CD4-positive, alpha-beta memory T cell (primary cell): ENCODE data around the gene HTR2A. TPM values are rescaled to one million over a fixed set of nuclear protein-coding genes. Genes with fewer than 3 reads are reported as not detected.
A peak's percentile ranks its signal among the peaks of the same experiment; 100 is the strongest.

ENCODE experiments used
- CTCF ChIA-PET: fragments of 350-600 bp; sonication (Branson Sonifier 250); formaldehyde crosslinking; loops from one replicate; lab custom pipeline; 2021; ENCODE audit warnings: inconsistent platforms; ENCODE audit not compliant: partially characterized antibody; lab: Charles Lee
- POLR2A ChIA-PET: fragments of 350-600 bp; sonication (Branson Sonifier 250); formaldehyde crosslinking; loops from one replicate; lab custom pipeline; 2021; ENCODE audit not compliant: partially characterized antibody; lab: Charles Lee
- DNase-seq, 5 donors: peaks; one replicate each; pipeline versions ENCODE4 v3.0.0 to v3.0.0-alpha.2; 2020 to 2022; ENCODE audit warnings: mixed read lengths in 1 of 5
- H3K27ac ChIP-seq: one replicate; pipeline ENCODE4 v1.7.0; 2013; ENCODE audit warnings: low read depth, low read length
- H3K27me3 ChIP-seq: 2 replicates; pipeline ENCODE4 v1.7.0; 2013; ENCODE audit warnings: mild to moderate bottlenecking, low read length, moderate library complexity; ENCODE audit not compliant: insufficient read depth
- H3K36me3 ChIP-seq: 2 replicates; pipeline ENCODE4 v1.7.0; 2013; ENCODE audit warnings: mild to moderate bottlenecking, low read length, moderate library complexity; ENCODE audit not compliant: insufficient read depth
- H3K4me1 ChIP-seq: 2 replicates; pipeline ENCODE4 v1.7.0; 2013; ENCODE audit warnings: mild to moderate bottlenecking, low read length, moderate library complexity; ENCODE audit not compliant: insufficient read depth
- H3K4me3 ChIP-seq, 2 donors: one replicate each; pipeline ENCODE4 v1.7.0; 2013; ENCODE audit warnings: low read length in 2 of 2, mild to moderate bottlenecking in 1 of 2
- H3K9me3 ChIP-seq, 2 donors: one replicate each; pipeline ENCODE4 v1.7.0; 2013; ENCODE audit warnings: low read length in 2 of 2, control low read depth in 1 of 2; ENCODE audit not compliant: control insufficient read depth in 1 of 2
- H3K27ac Mint-ChIP-seq, 7 donors: one replicate each; pipeline ENCODE4 v1.8.0; 2020 to 2021; ENCODE audit warnings: mixed read lengths in 7 of 7, mild to moderate bottlenecking in 6 of 7, inconsistent platforms in 3 of 7, moderate library complexity in 3 of 7
- H3K27me3 Mint-ChIP-seq, 2 donors: one replicate each; pipeline ENCODE4 v1.8.0; 2020 to 2021; ENCODE audit warnings: mixed read lengths in 2 of 2
- H3K36me3 Mint-ChIP-seq, 2 donors: one replicate each; pipeline ENCODE4 v1.8.0; 2020 to 2021; ENCODE audit warnings: mixed read lengths in 2 of 2, inconsistent platforms in 1 of 2, mild to moderate bottlenecking in 1 of 2
- H3K4me1 Mint-ChIP-seq, 4 donors: one replicate each; pipeline ENCODE4 v1.8.0; 2020 to 2021; ENCODE audit warnings: mixed read lengths in 4 of 4, mild to moderate bottlenecking in 1 of 4
- H3K4me3 Mint-ChIP-seq, 8 donors: one replicate each; pipeline ENCODE4 v1.8.0; 2020 to 2021; ENCODE audit warnings: mixed read lengths in 8 of 8, mild to moderate bottlenecking in 7 of 8, moderate library complexity in 6 of 8, inconsistent platforms in 3 of 8
- H3K9me3 Mint-ChIP-seq, 8 donors: one replicate each; pipeline ENCODE4 v1.8.0; 2020 to 2021; ENCODE audit warnings: mixed read lengths in 8 of 8, mild to moderate bottlenecking in 5 of 8, inconsistent platforms in 3 of 8, moderate library complexity in 1 of 8
- intact Hi-C: fragments of 100-400 bp; cut with micrococcal nuclease; formaldehyde crosslinking; loops from one replicate; pipeline ENCODE4 v1.15.1; 2023
- polyA plus RNA-seq, 2 donors: library from polyadenylated mRNA; unstranded; fragments of 300-500 nt; fragmentation: Illumina TruSeq; gene quantifications; one replicate each; pipeline ENCODE4 v1.2.3, GENCODE V29; 2021
- total RNA-seq, 2 experiments: library from RNA; stranded (reverse); gene quantifications; one replicate each; pipeline ENCODE4 v1.2.3, GENCODE V29; 2021

Gene HTR2A
- total and polyA plus RNA-seq, 4 experiments from 2014 or later: not detected

DNA sequence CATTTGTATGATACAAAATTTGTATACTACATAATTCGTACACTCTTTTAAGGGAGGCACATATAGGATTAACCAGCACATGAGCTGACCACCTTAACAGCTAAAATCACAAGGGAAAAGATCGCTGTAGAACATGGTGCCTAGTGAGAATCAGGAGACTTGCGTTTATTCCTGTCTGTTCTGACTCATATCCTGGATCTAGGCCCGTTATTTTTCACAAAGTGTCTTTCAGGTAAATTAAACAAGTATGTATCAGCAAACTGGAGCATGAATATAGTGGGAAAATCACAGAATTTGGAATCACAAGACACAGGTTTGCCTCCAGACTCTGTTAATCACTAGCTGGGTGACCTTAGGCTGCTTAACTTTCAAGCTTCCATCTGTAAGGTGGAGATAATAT, 52.4 kb downstream of the HTR2A start:
- H3K9me3 ChIP-seq: no peaks in the 10 kb centered on the region
- Mint-ChIP-seq H3K9me3 (no peaks in the 10 kb centered on the region), H3K36me3 (no peaks in the 10 kb centered on the region), H3K27ac (no peak overlapping the region), H3K4me3 (no peak overlapping the region), H3K27me3 (peaks cover 12 to 13% of the 10 kb centered on the region in 2 donors), H3K4me1 (no peaks in the 10 kb centered on the region)
- no peak for DNase-seq
- intact Hi-C loops: no loop called here
- H3K4me3 ChIP-seq: no peak overlapping the region
- no peaks in the 10 kb centered on the region for H3K27me3 ChIP-seq
- ChIA-PET CTCF (interaction anchor here (1.2 kb wide), 1 partner anchor 18 kb away, joined by 3 read pairs; no protein-coding TSS in a partner anchor), POLR2A (no interaction called here)
- H3K36me3 ChIP-seq: no peaks in the 10 kb centered on the region
- H3K27ac ChIP-seq: no peak overlapping the region
- H3K4me1 ChIP-seq: no peaks in the 10 kb centered on the region

DNA sequence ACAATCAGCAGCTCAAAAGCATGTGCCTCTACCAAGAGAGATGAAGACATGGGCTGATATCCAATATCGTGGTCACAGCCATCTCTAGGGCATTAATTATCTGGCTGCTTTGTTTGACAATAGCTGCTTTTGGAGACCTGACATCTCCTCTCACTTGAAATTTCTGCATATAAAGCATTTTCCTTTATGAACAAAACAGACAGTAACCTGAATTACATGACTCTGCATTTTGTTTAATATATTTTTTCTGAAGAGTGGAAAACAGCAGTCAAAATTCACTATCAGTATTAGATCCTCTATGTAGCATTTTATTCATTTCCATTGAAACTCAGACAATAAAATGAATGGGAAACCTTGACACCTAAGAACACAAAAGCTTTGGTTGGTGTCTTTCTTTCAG, 57.5 kb downstream of the HTR2A start:
- H3K36me3 ChIP-seq: no peaks in the 10 kb centered on the region
- DNase-seq: no peak
- ChIA-PET CTCF (no interaction called here), POLR2A (no interaction called here)
- H3K27ac ChIP-seq: no peak overlapping the region
- H3K27ac Mint-ChIP-seq: no peak overlapping the region
- no peaks in the 10 kb centered on the region for H3K4me1 ChIP-seq
- H3K9me3 Mint-ChIP-seq: no peaks in the 10 kb centered on the region
- H3K4me3 ChIP-seq: no peak overlapping the region
- H3K27me3 ChIP-seq: no peaks in the 10 kb centered on the region
- H3K36me3 Mint-ChIP-seq: no peaks in the 10 kb centered on the region
- intact Hi-C loops: no loop called here
- no peaks in the 10 kb centered on the region for H3K9me3 ChIP-seq
- no peaks in the 10 kb centered on the region for H3K4me1 Mint-ChIP-seq
- H3K4me3 Mint-ChIP-seq: no peak overlapping the region
- peaks cover 10 to 14% of the 10 kb centered on the region in 2 donors for H3K27me3 Mint-ChIP-seq

- Histone ChIP-seq H3K9me3 (no peaks in the 10 kb centered on the region), H3K27ac (no peak overlapping the region), H3K4me3 (no peak overlapping the region), H3K27me3 (no peaks in the 10 kb centered on the region), H3K36me3 (no peaks in the 10 kb centered on the region), H3K4me1 (no peaks in the 10 kb centered on the region)
- intact Hi-C loops: no loop called here
- Mint-ChIP-seq H3K36me3 (no peaks in the 10 kb centered on the region), H3K4me3 (no peak overlapping the region), H3K4me1 (no peaks in the 10 kb centered on the region), H3K27ac (no peak overlapping the region), H3K9me3 (no peaks in the 10 kb centered on the region), H3K27me3 (peaks cover 1 to 7% of the 10 kb centered on the region in 2 donors)
- POLR2A ChIA-PET: no interaction called here
- DNase-seq: no peak
- CTCF ChIA-PET: interaction anchor here (2.4 kb wide), 1 partner anchor 8 kb away, joined by 7 read pairs; no protein-coding TSS in a partner anchor
These were observed 62.2 kb downstream of the HTR2A start for GRCh38 chr13:46834657-46835056.

GRCh38 chr13:46831588-46832194, 65.2 kb downstream of the HTR2A start:
- Histone ChIP-seq H3K27me3 (no peaks in the 10 kb centered on the region), H3K4me1 (no peaks in the 10 kb centered on the region), H3K9me3 (no peaks in the 10 kb centered on the region), H3K4me3 (no peak overlapping the region), H3K36me3 (no peaks in the 10 kb centered on the region), H3K27ac (no peak overlapping the region)
- intact Hi-C loops: no loop called here
- DNase-seq: peak in 3 of 5 donors; percentile 10 to 14 (median 11)
- Mint-ChIP-seq H3K4me1 (no peaks in the 10 kb centered on the region), H3K4me3 (no peak overlapping the region), H3K27me3 (peaks cover 1 to 6% of the 10 kb centered on the region in 2 donors), H3K27ac (no peak overlapping the region), H3K9me3 (no peaks in the 10 kb centered on the region), H3K36me3 (no peaks in the 10 kb centered on the region)
- POLR2A ChIA-PET: no interaction called here
- CTCF ChIA-PET: no interaction called here

- ChIA-PET CTCF (no interaction called here), POLR2A (no interaction called here)
- intact Hi-C loops: no loop called here
- Histone ChIP-seq H3K27me3 (no peaks in the 10 kb centered on the region), H3K36me3 (no peaks in the 10 kb centered on the region), H3K9me3 (no peaks in the 10 kb centered on the region), H3K27ac (no peak overlapping the region), H3K4me3 (no peak overlapping the region), H3K4me1 (no peaks in the 10 kb centered on the region)
- DNase-seq: no peak
- H3K27me3 Mint-ChIP-seq: peaks cover 3 to 7% of the 10 kb centered on the region in 2 donors
- no peak overlapping the region for H3K4me3 Mint-ChIP-seq
- no peaks in the 10 kb centered on the region for H3K36me3 Mint-ChIP-seq
- no peak overlapping the region for H3K27ac Mint-ChIP-seq
- H3K4me1 Mint-ChIP-seq: no peaks in the 10 kb centered on the region
- no peaks in the 10 kb centered on the region for H3K9me3 Mint-ChIP-seq
These were observed 66.3 kb downstream of the HTR2A start for GRCh38 chr13:46830405-46831005.

GRCh38 chr13:46822551-46822950, 74.3 kb downstream of the HTR2A start:
- no peaks in the 10 kb centered on the region for H3K36me3 Mint-ChIP-seq
- H3K27me3 Mint-ChIP-seq: peaks cover 5 to 9% of the 10 kb centered on the region in 2 donors
- no peaks in the 10 kb centered on the region for H3K9me3 ChIP-seq
- H3K27me3 ChIP-seq: no peaks in the 10 kb centered on the region
- no peaks in the 10 kb centered on the region for H3K36me3 ChIP-seq
- no peak for DNase-seq
- intact Hi-C loops: no loop called here
- no peaks in the 10 kb centered on the region for H3K4me1 Mint-ChIP-seq
- ChIA-PET POLR2A (no interaction called here), CTCF (no interaction called here)
- no peak overlapping the region for H3K27ac ChIP-seq
- H3K4me1 ChIP-seq: no peaks in the 10 kb centered on the region
- no peak overlapping the region for H3K4me3 ChIP-seq
- H3K9me3 Mint-ChIP-seq: peaks cover 0 to 1% (median 0%) of the 10 kb centered on the region in 8 donors
- H3K4me3 Mint-ChIP-seq: no peak overlapping the region
- no peak overlapping the region for H3K27ac Mint-ChIP-seq

GRCh38 chr13:46817838-46818476, 78.9 kb downstream of the HTR2A start:
- Histone ChIP-seq H3K4me3 (no peak overlapping the region), H3K27me3 (no peaks in the 10 kb centered on the region), H3K9me3 (no peaks in the 10 kb centered on the region), H3K36me3 (no peaks in the 10 kb centered on the region), H3K4me1 (no peaks in the 10 kb centered on the region), H3K27ac (no peak overlapping the region)
- Mint-ChIP-seq H3K27ac (no peak overlapping the region), H3K27me3 (peaks cover 10% of the 10 kb centered on the region in 2 donors), H3K4me3 (no peak overlapping the region), H3K4me1 (peaks cover 0 to 1% (median 0%) of the 10 kb centered on the region in 4 donors), H3K36me3 (peaks cover 2 to 3% of the 10 kb centered on the region in 2 donors), H3K9me3 (peaks cover 0 to 9% (median 5%) of the 10 kb centered on the region in 8 donors)
- CTCF ChIA-PET: no interaction called here
- POLR2A ChIA-PET: no interaction called here
- no peak for DNase-seq
- intact Hi-C loops: no loop called here
